Suprapubic skin (tissue), 4 donors: ENCODE data around the gene MIGA1.

Experiments used
- EP300 ChIP-seq: sonication (generic); formaldehyde crosslinking; IDR thresholded peaks from one replicate; pipeline ENCODE4 v1.6.1; 2017; ENCODE audit warnings: antibody characterized with exemption
- POLR2A ChIP-seq, 2 donors: fragments of 450-650 bp; IDR thresholded peaks; one replicate each; pipeline ENCODE4 v1.6.1; 2017; ENCODE audit warnings: antibody characterized with exemption in 2 of 2, mild to moderate bottlenecking in 2 of 2, moderate library complexity in 2 of 2
- POLR2AphosphoS5 ChIP-seq, 3 donors: sonication (generic); formaldehyde crosslinking; IDR thresholded peaks; one replicate each; pipeline ENCODE4 v1.6.1; 2017; ENCODE audit warnings: antibody characterized with exemption in 3 of 3
- TF ChIP-seq, protein P1 (sequence below), 2 donors: fragments of 200-600 bp in 1 of 2; fragments of 450-650 bp in 1 of 2; sonication (generic) in 1 of 2; IDR thresholded peaks; one replicate each; pipeline ENCODE4 v1.5.1; 2016 to 2019; ENCODE audit warnings: antibody characterized with exemption in 2 of 2, mild to moderate bottlenecking in 1 of 2, moderate library complexity in 1 of 2

- TF ChIP-seq POLR2A (IDR thresholded peaks at IDR 0.05) = no peak
- TF ChIP-seq, protein P1, sequence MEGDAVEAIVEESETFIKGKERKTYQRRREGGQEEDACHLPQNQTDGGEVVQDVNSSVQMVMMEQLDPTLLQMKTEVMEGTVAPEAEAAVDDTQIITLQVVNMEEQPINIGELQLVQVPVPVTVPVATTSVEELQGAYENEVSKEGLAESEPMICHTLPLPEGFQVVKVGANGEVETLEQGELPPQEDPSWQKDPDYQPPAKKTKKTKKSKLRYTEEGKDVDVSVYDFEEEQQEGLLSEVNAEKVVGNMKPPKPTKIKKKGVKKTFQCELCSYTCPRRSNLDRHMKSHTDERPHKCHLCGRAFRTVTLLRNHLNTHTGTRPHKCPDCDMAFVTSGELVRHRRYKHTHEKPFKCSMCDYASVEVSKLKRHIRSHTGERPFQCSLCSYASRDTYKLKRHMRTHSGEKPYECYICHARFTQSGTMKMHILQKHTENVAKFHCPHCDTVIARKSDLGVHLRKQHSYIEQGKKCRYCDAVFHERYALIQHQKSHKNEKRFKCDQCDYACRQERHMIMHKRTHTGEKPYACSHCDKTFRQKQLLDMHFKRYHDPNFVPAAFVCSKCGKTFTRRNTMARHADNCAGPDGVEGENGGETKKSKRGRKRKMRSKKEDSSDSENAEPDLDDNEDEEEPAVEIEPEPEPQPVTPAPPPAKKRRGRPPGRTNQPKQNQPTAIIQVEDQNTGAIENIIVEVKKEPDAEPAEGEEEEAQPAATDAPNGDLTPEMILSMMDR (IDR thresholded peaks at IDR 0.05) = no peak
- no peak for TF ChIP-seq POLR2AphosphoS5 (IDR thresholded peaks at IDR 0.05)
- TF ChIP-seq EP300 = no peak
Measured at GRCh38 chr1:77847621-77848080, 68.2 kb downstream of the MIGA1 start.
